H9 (cell line): Measurements from ENCODE around the gene TMEM120A. TPM values are rescaled to one million over a fixed set of nuclear protein-coding genes. Genes with fewer than 3 reads are reported as not detected.

ENCODE experiments used
- DNase-seq: peaks from one replicate; pipeline ENCODE4 v3.0.0-alpha.2; 2017
- H2AFZ ChIP-seq: one replicate; pipeline ENCODE4 v1.6.1; 2013; ENCODE audit warnings: mild to moderate bottlenecking, low read length, control low read depth, moderate library complexity
- H2AK5ac ChIP-seq: 2 replicates; pipeline ENCODE4 v1.6.1; 2013; ENCODE audit warnings: low read length, control low read depth, mixed read lengths; ENCODE audit not compliant: insufficient read length
- H2BK120ac ChIP-seq: one replicate; pipeline ENCODE4 v1.6.1; 2013; ENCODE audit warnings: low read depth, mild to moderate bottlenecking, low read length, control low read depth, inconsistent platforms; ENCODE audit not compliant: poor library complexity, severe bottlenecking
- H2BK12ac ChIP-seq: 2 replicates; pipeline ENCODE4 v1.6.1; 2013; ENCODE audit warnings: low read length, control low read depth, mixed read lengths, low read depth; ENCODE audit not compliant: insufficient read length
- H2BK15ac ChIP-seq: 2 replicates; pipeline ENCODE4 v1.6.1; 2013; ENCODE audit warnings: low read depth, low read length, control low read depth
- H2BK20ac ChIP-seq: one replicate; pipeline ENCODE4 v1.6.1; 2013; ENCODE audit warnings: low read depth, mild to moderate bottlenecking, low read length, control low read depth, inconsistent platforms; ENCODE audit not compliant: poor library complexity, severe bottlenecking
- H2BK5ac ChIP-seq: 2 replicates; pipeline ENCODE4 v1.6.1; 2013; ENCODE audit warnings: low read length, control low read depth, mixed read lengths; ENCODE audit not compliant: insufficient read length
- H3K14ac ChIP-seq: 2 replicates; pipeline ENCODE4 v1.6.1; 2013; ENCODE audit warnings: low read length, control low read depth; ENCODE audit not compliant: insufficient read depth
- H3K18ac ChIP-seq: 2 replicates; pipeline ENCODE4 v1.6.1; 2013; ENCODE audit warnings: low read depth, mild to moderate bottlenecking, mixed read lengths, low read length, control low read depth; ENCODE audit not compliant: insufficient read length
- H3K23ac ChIP-seq: 2 replicates; pipeline ENCODE4 v1.6.1; 2013; ENCODE audit warnings: low read length, control low read depth, mixed read lengths, low read depth; ENCODE audit not compliant: insufficient read length
- H3K23me2 ChIP-seq: 2 replicates; pipeline ENCODE4 v1.6.1; 2013; ENCODE audit warnings: low read depth, mild to moderate bottlenecking, mixed read lengths, low read length, control low read depth; ENCODE audit not compliant: insufficient read length, poor library complexity, severe bottlenecking
- H3K27ac ChIP-seq: 2 replicates; pipeline ENCODE4 v1.5.1; 2013; ENCODE audit warnings: low read length, control low read depth, mixed read lengths, low read depth; ENCODE audit not compliant: insufficient read length
- H3K27me3 ChIP-seq: 2 replicates; pipeline ENCODE4 v1.6.1; 2013; ENCODE audit warnings: low read length, control low read depth, inconsistent platforms; ENCODE audit not compliant: insufficient read depth
- H3K4ac ChIP-seq: 2 replicates; pipeline ENCODE4 v1.6.1; 2013; ENCODE audit warnings: low read depth, mild to moderate bottlenecking, control low read depth, inconsistent platforms, low read length, moderate library complexity
- H3K4me1 ChIP-seq: 2 replicates; pipeline ENCODE4 v1.6.1; 2013; ENCODE audit warnings: low read length, control low read depth, inconsistent platforms; ENCODE audit not compliant: insufficient read depth
- H3K4me2 ChIP-seq: 2 replicates; pipeline ENCODE4 v1.6.1; 2013; ENCODE audit warnings: low read length, control low read depth, mixed read lengths; ENCODE audit not compliant: insufficient read length, insufficient read depth
- H3K56ac ChIP-seq: 2 replicates; pipeline ENCODE4 v1.6.1; 2013; ENCODE audit warnings: low read depth, mild to moderate bottlenecking, mixed read lengths, low read length, control low read depth; ENCODE audit not compliant: insufficient read length
- H3K79me1 ChIP-seq: 2 replicates; pipeline ENCODE4 v1.6.1; 2013; ENCODE audit warnings: low read depth, mild to moderate bottlenecking, moderate library complexity, low read length, control low read depth, inconsistent platforms; ENCODE audit not compliant: insufficient read depth, poor library complexity, severe bottlenecking
- H3K79me2 ChIP-seq: 2 replicates; pipeline ENCODE4 v1.6.1; 2013; ENCODE audit warnings: low read length, control low read depth, inconsistent platforms; ENCODE audit not compliant: insufficient read depth
- H3K9ac ChIP-seq: 2 replicates; pipeline ENCODE4 v1.6.1; 2013; ENCODE audit warnings: low read length, control low read depth, mixed read lengths; ENCODE audit not compliant: insufficient read length; ENCODE audit errors: extremely low read depth
- H3K9me3 ChIP-seq: one replicate; pipeline ENCODE4 v1.6.1; 2013; ENCODE audit warnings: low read depth, low read length, inconsistent platforms; ENCODE audit not compliant: control insufficient read depth
- H3T11ph ChIP-seq: one replicate; pipeline ENCODE4 v1.6.1; 2013; ENCODE audit warnings: mild to moderate bottlenecking, low read length, control low read depth, inconsistent platforms
- H4K20me1 ChIP-seq: one replicate; pipeline ENCODE4 v1.6.1; 2013; ENCODE audit not compliant: control insufficient read depth, insufficient read length, insufficient read depth
- H4K5ac ChIP-seq: 2 replicates; pipeline ENCODE4 v1.6.1; 2013; ENCODE audit warnings: low read depth, mild to moderate bottlenecking, mixed read lengths, low read length, control low read depth; ENCODE audit not compliant: insufficient read length
- H4K8ac ChIP-seq: replicated peaks from 2 replicates; pipeline ENCODE4 v1.6.1; 2013; ENCODE audit warnings: low read length, control low read depth, mixed read lengths, low read depth; ENCODE audit not compliant: insufficient read length
- H4K91ac ChIP-seq: 2 replicates; pipeline ENCODE4 v1.6.1; 2013; ENCODE audit warnings: low read depth, mild to moderate bottlenecking, moderate library complexity, mixed read lengths, low read length, control low read depth; ENCODE audit not compliant: insufficient read length
- H3K27ac Mint-ChIP-seq, 3 experiments: 2 replicates in 2 of 3; 3 replicates in 1 of 3; pipeline ENCODE4 v1.8.0; 2020 to 2021; ENCODE audit warnings: mixed read lengths in 3 of 3, mild to moderate bottlenecking in 1 of 3, moderate library complexity in 1 of 3
- H3K27me3 Mint-ChIP-seq: 2 replicates; pipeline ENCODE4 v1.8.0; 2021; ENCODE audit warnings: low read depth, mild to moderate bottlenecking, moderate library complexity, mixed read lengths
- H3K36me3 Mint-ChIP-seq, 3 experiments: 2 replicates in 2 of 3; 3 replicates in 1 of 3; pipeline ENCODE4 v1.8.0; 2020 to 2021; ENCODE audit warnings: low read depth in 3 of 3, mixed read lengths in 3 of 3; ENCODE audit not compliant: insufficient read depth in 1 of 3
- H3K4me1 Mint-ChIP-seq, 2 experiments: 2 replicates each; pipeline ENCODE4 v1.8.0; 2020; ENCODE audit warnings: mixed read lengths in 2 of 2
- H3K4me3 Mint-ChIP-seq, 2 experiments: 2 replicates in 1 of 2; 3 replicates in 1 of 2; pipeline ENCODE4 v1.8.0; 2020 to 2021; ENCODE audit warnings: mild to moderate bottlenecking in 2 of 2, mixed read lengths in 2 of 2, moderate library complexity in 1 of 2
- H3K9me3 Mint-ChIP-seq, 2 experiments: 2 replicates in 1 of 2; 3 replicates in 1 of 2; pipeline ENCODE4 v1.8.0; 2020; ENCODE audit warnings: mild to moderate bottlenecking in 2 of 2, mixed read lengths in 2 of 2, moderate library complexity in 1 of 2
- WGBS: extraction: QIAGEN DNeasy Blood & Tissue Kit; methylation state at CpG from one replicate; pipeline ENCODE4 v1.1.7; 2013; ENCODE audit warnings: missing lambda C conversion rate, low lambda C conversion rate, mixed read lengths; ENCODE audit not compliant: insufficient read length; ENCODE audit errors: extremely low coverage; 5-methylcytosine and 5-hydroxymethylcytosine counted together
- total RNA-seq: library from RNA; stranded (reverse); gene quantifications from 2 replicates; pipeline ENCODE4 v1.2.1, GENCODE V29; 2021
- TF ChIP-seq, protein P1 (sequence below): fragments of 200-600 bp; sonication (generic); conservative IDR thresholded peaks from 3 replicates; pipeline ENCODE4 v1.8.0; 2021; ENCODE audit warnings: antibody characterized with exemption, mild to moderate bottlenecking

The TMEM120A gene
- total RNA-seq, 1 experiment from 2014 or later, result 30.0 TPM

DNA sequence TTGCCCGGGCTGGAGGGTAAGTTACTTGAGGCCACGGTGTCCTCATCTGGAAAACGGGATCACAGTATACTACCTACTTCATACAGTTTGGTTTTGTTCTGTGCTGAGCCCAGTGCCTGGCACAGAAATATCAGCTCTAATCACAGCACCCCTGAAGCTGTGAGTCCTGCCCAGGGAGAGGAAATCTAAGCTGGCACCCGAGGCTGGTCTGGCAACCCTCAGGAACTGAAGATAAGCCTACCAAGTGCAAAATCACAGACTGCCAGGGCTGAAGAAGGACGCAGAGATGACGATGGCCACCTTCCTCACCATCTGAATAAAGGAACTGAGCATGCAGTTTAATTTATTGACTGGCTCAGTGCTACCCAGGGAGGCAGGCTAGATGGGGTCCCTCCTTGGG lies 7.7 kb upstream of the TMEM120A start:
- TF ChIP-seq, protein P1, sequence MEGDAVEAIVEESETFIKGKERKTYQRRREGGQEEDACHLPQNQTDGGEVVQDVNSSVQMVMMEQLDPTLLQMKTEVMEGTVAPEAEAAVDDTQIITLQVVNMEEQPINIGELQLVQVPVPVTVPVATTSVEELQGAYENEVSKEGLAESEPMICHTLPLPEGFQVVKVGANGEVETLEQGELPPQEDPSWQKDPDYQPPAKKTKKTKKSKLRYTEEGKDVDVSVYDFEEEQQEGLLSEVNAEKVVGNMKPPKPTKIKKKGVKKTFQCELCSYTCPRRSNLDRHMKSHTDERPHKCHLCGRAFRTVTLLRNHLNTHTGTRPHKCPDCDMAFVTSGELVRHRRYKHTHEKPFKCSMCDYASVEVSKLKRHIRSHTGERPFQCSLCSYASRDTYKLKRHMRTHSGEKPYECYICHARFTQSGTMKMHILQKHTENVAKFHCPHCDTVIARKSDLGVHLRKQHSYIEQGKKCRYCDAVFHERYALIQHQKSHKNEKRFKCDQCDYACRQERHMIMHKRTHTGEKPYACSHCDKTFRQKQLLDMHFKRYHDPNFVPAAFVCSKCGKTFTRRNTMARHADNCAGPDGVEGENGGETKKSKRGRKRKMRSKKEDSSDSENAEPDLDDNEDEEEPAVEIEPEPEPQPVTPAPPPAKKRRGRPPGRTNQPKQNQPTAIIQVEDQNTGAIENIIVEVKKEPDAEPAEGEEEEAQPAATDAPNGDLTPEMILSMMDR, result no peak
- H3K23ac ChIP-seq, result no peak overlapping the region
- H3K4ac ChIP-seq, result no peak overlapping the region
- H2BK12ac ChIP-seq, result no peak overlapping the region
- H3K4me1 Mint-ChIP-seq, result no peaks in the 10 kb centered on the region
- no peak overlapping the region for H2AK5ac ChIP-seq
- no peak overlapping the region for H3K9ac ChIP-seq
- DNase-seq, result no peak
- no peaks in the 10 kb centered on the region for H3K4me1 ChIP-seq
- H2BK5ac ChIP-seq, result no peak overlapping the region
- H3K4me2 ChIP-seq, result no peak overlapping the region
- H3K36me3 Mint-ChIP-seq, result peaks cover 18 to 37% (median 22%) of the 10 kb centered on the region in 3 experiments
- H3K9me3 Mint-ChIP-seq, result no peaks in the 10 kb centered on the region
- no peaks in the 10 kb centered on the region for H3K9me3 ChIP-seq
- H4K8ac ChIP-seq, result no peak overlapping the region
- H3K14ac ChIP-seq, result no peak overlapping the region
- H3K79me1 ChIP-seq, result no peaks in the 10 kb centered on the region
- H3K4me3 Mint-ChIP-seq, result no peak overlapping the region
- H3K27ac Mint-ChIP-seq, result no peak overlapping the region
- no peaks in the 10 kb centered on the region for H3K23me2 ChIP-seq
- no peak overlapping the region for H2BK15ac ChIP-seq
- no peak overlapping the region for H3K56ac ChIP-seq
- H2AFZ ChIP-seq, result no peak overlapping the region
- H3K27me3 ChIP-seq, result no peaks in the 10 kb centered on the region
- H4K5ac ChIP-seq, result no peak overlapping the region
- no CpG with 5 or more reads among the region's 6 CpGs for WGBS
- no peak overlapping the region for H3K18ac ChIP-seq
- no peak overlapping the region for H2BK120ac ChIP-seq
- no peak overlapping the region for H4K91ac ChIP-seq
- H2BK20ac ChIP-seq, result no peak overlapping the region
- H3K27me3 Mint-ChIP-seq, result no peaks in the 10 kb centered on the region
- no peak overlapping the region for H3T11ph ChIP-seq
- no peaks in the 10 kb centered on the region for H3K79me2 ChIP-seq
- no peaks in the 10 kb centered on the region for H4K20me1 ChIP-seq
- no peak overlapping the region for H3K27ac ChIP-seq
